Panc1 (cell line): ENCODE results near the gene EPB41L4B.

Experiments
- CTCF ChIP-seq: fragments of 450-650 bp; IDR thresholded peaks from 2 replicates; pipeline ENCODE4 v1.5.1; 2017; ENCODE audit warnings: mild to moderate bottlenecking
- REST ChIP-seq, 2 experiments: IDR thresholded peaks; 2 replicates each; pipeline ENCODE4 v1.6.1; 2011 to 2012; ENCODE audit warnings: low read depth in 2 of 2, control low read depth in 1 of 2, low read length in 1 of 2, mild to moderate bottlenecking in 1 of 2, moderate library complexity in 1 of 2; ENCODE audit not compliant: insufficient read depth in 1 of 2

- TF ChIP-seq CTCF (no peak), REST (IDR thresholded peaks at IDR 0.05; ENCODE audit: insufficient read depth in 1 of 2, low read depth in 2 of 2, low read length in 1 of 2) (no peak)
These were observed 156.8 kb downstream of the EPB41L4B start for GRCh38 chr9:109164042-109164441.
